HS-5 (cell line): Measurements from ENCODE around the gene CBX6.

Experiments used
- DNase-seq: peaks from one replicate; pipeline ENCODE4 v3.0.0-alpha.2; 2012; ENCODE audit warnings: low read depth

The CBX6 gene

DNA sequence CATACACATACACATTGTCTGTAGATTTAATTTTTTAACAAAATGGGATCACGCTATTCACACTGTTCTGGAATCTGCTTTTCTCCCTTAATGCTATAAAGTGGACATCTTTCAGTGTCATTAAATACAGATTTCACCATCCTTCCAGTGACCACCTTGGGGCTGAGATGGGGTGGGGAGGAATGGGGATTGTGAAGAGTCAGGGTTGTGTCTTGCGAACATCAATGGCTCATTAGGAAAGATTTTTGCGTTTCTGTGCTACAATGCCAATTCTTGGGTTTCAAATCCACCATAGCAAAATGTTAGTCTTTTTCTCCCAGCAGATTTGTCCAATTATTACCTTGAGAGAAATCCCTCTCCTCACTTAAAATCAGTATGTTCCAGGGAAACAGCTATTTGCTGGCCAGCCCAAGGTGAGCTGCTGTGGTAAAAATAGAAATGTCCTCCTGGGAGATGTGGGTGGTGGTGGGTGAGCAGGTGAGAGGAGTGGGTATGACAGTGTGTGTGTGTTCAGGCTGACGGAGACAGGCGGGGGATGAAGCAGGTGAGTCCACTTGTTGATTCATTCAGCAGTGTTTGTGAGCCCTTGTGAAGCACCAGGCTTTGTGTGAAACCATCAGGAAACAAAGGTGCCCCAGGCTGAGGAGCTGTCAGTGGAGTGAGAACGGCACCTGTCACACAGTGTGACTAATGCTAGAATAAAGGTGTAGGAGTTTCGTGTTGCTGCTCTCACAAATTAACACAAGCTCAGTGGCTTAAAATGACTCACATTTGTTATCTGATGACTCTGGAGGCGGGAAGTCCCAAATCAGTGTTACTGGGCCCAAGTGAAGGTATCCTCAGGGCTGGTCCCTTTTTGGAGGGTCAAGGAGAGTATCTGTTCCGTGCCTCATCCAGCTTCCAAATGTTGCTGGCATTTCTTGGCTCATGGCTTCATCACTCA is 1.7 kb upstream of the CBX6 start:
- no peak for DNase-seq

GRCh38 chr22:38872831-38873248 is 824 bp upstream of the CBX6 start:
- DNase-seq = no peak

DNA sequence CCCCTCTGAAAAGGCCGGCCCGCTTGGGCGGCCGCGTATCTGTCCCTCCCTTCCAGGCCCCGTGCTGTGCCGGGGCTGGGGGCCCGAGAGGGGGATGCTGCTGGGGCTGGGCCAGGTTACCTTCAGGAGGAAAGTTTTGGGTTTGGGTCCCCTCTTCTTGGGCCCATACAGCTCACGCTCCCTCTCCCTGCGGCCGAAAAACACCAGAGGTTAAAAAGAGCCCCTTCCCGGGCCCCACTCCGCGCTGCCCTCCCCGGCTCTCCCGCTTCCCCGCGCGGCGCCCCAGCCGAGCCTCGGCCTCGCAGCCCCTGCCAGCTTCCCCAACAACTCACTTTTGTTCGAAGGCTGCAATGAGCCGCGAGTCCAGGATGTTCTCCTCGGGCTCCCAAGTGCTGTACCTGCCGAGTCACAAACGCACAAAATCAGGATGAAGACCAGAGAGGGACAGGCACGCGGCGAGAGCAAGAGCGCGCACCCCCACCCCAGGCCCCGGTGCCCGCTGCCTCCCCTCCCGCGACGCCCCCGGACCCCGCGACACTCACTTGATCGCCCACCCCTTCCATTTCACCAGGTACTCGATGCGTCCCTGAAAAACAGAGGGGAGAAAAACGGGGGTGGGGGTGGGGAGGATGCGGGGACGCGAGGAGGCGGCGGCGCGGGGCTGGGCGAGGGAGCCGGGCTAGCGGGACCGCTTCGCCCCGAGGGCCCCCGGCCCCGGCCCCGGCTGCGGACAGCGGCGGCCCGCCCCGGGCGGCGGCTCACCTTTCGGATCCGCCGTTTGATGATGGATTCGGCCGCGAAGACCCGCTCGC is 450 bp downstream of the CBX6 start:
- no peak for DNase-seq

DNA sequence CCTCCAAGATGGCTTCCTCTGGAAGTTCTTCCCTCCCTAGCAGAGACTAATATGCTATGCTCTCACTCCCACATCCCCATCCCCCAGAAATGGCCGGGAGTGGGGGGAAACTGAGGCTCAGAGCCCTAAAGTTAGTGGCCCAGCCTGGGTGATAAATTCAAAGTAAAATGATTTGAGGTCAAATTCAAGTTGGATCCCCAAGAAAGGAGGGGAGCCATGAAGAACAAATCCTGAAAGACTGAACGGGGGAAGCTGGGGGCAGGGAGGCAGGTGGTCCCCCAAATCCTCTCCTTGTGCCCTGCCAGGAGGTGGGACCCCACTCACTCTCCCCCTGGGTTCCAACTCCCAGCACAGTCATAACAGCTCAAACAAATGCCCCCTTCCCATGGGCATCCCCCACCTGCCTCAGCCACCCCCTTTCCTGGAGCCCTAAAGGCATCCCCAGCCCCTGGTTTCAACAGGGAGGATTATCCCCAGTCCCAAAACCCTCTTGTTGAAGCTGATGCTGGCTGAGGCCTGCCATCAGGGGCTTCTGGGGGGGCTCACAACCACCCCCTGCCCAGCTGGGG is 1.1 kb downstream of the CBX6 start:
- no peak for DNase-seq

DNA sequence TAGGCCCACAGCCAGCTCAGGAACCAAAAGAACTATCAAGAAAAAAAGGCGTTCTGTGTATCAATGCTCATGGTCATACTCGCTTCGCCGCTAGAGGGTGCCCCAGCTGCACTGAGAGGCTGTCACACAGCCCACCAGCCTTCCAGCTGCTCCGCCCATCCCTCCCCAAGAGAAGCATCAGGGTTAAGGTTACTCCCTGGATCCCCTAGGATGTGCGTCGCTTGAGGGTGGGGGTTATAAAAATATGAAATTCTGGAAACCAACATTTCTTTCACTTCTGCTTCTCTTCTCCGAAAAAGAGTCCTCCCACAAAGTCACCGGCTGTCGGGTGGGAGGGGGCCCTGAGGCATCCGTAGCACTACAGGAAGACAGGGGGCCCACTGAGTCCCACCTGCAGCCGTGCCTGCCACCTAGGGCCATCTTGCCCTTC is 1.7 kb downstream of the CBX6 start:
- DNase-seq = peak; percentile 41

DNA sequence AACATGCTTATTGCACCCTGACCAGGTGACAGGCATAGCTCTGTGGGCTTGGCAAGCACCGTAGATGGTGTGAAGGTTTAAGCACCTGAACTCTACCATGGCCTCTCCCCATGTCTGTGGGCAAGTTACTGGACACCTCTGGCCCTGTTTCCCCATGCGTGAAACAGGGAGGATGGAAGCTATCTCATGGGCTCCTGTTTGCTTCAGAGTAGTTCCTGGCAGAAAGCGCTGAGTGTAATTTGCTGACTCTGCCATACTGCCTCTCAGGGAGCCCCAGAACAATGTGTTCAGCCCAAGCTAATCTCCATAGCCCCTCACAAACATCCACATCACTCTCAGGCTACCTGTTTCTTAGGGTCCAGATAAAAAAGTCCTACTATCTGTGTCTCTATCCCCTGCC is 2.4 kb downstream of the CBX6 start:
- DNase-seq = no peak

DNA sequence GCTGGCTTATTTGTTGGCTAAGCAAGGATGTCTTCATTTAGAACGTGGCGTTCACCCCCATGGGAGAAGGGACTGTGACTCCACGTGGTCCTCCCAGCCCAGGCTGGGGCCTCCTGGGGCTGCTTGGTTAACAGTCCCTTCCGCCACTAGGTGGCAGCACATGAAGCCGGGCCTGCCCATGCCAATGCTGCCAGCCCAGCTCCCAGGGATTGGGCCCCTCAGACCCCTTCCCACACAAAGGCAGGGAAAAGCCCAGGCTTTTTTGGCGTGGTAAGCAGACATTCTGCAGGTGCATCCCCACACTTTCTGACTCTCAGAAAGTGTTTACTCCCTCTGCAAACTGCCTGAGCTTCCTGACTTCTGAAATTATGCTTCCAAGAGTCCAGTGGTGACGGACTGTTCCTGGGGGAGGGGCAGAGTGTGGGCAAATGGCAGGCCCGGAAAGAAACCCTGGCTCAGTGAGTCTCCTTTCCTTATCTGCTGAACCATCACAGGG is 3.1 kb downstream of the CBX6 start:
- DNase-seq = no peak

DNA sequence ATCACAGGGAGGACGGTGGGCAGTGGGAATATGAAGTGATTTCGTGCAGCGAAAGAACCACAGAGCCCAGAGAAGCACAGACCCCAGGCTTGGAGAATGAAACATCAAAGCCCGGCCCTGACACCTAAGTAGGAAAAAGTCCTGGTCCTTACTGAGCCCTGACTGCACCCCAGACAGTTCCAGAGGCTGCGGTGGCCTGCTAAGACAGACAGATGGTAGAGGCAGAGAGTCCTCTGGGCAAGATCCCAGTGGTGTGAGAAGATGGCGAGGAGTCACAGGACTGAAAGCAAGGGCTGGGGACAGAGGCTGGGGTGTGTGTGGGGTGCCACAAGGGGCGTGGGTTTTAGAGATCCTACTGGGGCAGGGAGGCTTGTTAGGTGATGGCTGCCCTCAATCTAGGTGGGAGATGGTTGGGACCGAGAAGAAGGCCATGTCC is 3.7 kb downstream of the CBX6 start:
- no peak for DNase-seq

GRCh38 chr22:38867471-38868285 is 4.3 kb downstream of the CBX6 start:
- DNase-seq = no peak

GRCh38 chr22:38867124-38867455 is 4.9 kb downstream of the CBX6 start:
- DNase-seq = no peak

GRCh38 chr22:38866399-38867123 is 5.5 kb downstream of the CBX6 start:
- no peak for DNase-seq

DNA sequence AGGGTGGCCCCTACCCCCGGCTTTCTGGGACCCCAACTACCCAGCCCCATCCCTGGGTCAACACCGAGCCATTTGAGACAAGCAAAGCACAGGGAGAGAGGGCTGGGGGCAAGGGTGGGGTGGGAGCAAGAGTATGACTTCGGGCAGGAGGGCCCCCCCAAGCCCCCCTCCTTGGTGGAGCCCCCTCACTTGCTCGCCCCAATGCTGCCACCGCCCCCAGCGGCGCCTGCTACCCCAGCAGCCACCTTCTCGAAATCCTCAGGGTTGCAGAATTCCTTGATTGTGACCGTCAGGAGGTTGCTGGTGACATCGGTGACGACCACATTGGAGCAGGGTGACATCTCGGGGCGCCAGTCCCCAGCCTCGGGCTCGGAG is 6.0 kb downstream of the CBX6 start:
- no peak for DNase-seq

DNA sequence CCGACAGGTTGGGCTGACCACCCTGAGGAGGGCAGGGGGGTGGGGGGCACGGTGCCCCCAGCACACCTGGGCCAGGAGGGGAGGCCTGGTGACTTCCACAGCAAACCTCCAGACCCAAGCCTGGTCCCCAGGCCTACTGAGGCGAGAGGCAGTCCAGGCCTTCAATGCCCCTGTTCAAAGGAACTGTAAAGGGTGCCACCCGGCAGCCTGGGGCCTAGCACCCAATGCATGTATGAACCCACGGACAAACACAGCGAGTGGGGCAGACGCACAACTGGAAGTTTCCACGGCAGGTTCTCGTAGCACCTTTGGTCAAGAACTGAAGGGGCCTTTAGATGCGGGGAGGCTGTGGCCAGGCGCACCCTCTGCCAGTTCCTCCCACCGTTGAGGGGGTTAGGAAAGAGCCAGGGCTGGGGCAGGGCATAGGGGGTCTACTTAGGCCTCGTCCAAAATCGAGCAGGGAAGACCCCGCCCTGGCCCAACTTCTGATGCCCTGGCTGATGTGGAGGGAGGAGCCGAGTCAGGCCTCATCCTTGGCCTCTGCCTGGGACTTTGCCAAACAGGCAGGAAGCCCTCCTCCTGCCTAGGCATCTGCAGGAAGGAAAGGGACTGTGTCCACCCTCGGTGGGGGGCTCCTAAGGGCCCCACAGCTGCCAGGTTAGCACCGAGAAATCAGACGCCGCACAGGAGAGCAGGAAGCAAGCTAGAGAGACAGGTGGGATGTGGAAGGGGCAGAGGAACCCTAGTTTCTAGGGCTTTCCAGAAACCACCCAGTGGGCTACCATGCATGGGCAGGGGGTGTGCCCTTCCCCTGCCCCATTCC is 6.6 kb downstream of the CBX6 start:
- no peak for DNase-seq

- DNase-seq = no peak
Observed at GRCh38 chr22:38864361-38865191, 7.4 kb downstream of the CBX6 start.

DNA sequence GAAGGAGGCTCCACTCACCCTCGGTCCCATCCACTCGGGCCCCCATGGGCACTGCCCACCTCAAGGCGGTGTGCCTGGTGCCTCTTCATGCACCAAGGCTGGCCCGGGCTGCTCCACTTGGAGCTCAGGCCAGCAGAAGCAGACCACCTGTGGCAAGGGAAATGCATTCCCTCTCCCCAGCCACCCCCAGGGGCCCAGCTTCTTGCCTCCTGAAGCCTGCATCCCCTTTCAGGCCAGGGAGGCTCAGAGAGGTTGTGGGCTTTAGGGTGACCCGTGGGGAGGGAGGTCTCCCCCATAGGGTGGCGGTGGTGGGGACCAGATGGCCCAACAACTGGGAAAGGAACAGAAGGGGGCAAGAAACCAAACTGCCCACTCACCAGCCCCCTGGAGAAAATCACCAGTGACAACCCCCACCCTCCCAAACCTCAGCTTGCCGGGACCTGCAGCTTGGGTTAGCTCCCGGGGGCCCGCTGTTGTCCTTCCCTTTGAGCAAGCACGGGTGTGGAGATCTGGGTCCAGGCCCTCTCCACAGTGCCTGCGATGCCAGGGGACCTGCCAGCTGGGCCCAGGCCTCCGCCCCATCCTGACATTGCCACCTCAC is 8.4 kb downstream of the CBX6 start:
- no peak for DNase-seq

GRCh38 chr22:38862375-38863329 is 9.4 kb downstream of the CBX6 start:
- DNase-seq = no peak

- no peak for DNase-seq
Observed at GRCh38 chr22:38861927-38862326, 10.1 kb downstream of the CBX6 start.
